Ovary (tissue), 3 donors: Measurements from ENCODE around the gene COL23A1.

Experiments
- CTCF ChIP-seq, 3 donors: fragments of 450-650 bp in 2 of 3; fragments of 200-600 bp in 1 of 3; IDR thresholded peaks; one replicate each; pipeline versions ENCODE4 v1.5.1 to v1.8.0; 2016 to 2022; ENCODE audit warnings: antibody characterized with exemption in 3 of 3, mild to moderate bottlenecking in 1 of 3
- POLR2A ChIP-seq: fragments of 450-650 bp; IDR thresholded peaks from one replicate; pipeline ENCODE4 v1.6.1; 2017; ENCODE audit warnings: antibody characterized with exemption, mild to moderate bottlenecking, moderate library complexity
- donor health status: DM: no; HTN: no; CAD: no.

GRCh38 chr5:178335302-178336030 is 254.7 kb downstream of the COL23A1 start:
- TF ChIP-seq POLR2A (no peak), CTCF (IDR thresholded peaks at IDR 0.05) (no peak)
